Activated CD8-positive, alpha-beta memory T cell treated with anti-CD3 and anti-CD28 coated beads for 4 hours (primary cell): ENCODE measurements around the gene ZNF341.
"Not testable (repeated sequence)": the region's sequence is repeated elsewhere in the genome, so short reads cannot be mapped to it uniquely, and the experiment has no call there.

Experiments
- DNase-seq, 2 donors: peaks; one replicate each; pipeline ENCODE4 v3.0.0-alpha.2; 2020; ENCODE audit warnings: low read depth in 2 of 2

The ZNF341 gene

GRCh38 chr20:33728463-33728862 is 3.3 kb upstream of the ZNF341 start:
- DNase-seq: no peak

- DNase-seq: no peak
Measured at GRCh38 chr20:33729101-33729500, 2.7 kb upstream of the ZNF341 start.

- no peak for DNase-seq
Measured at GRCh38 chr20:33730946-33731692, 677 bp upstream of the ZNF341 start.

GRCh38 chr20:33732166-33732970 is 572 bp downstream of the ZNF341 start:
- DNase-seq: peak; percentile 59 to 64

GRCh38 chr20:33733654-33734576 is 2.1 kb downstream of the ZNF341 start:
- no peak for DNase-seq

- DNase-seq: no peak
Measured at GRCh38 chr20:33736962-33737361, 5.2 kb downstream of the ZNF341 start.

- no peak for DNase-seq
Measured at GRCh38 chr20:33739493-33739892, 7.7 kb downstream of the ZNF341 start.

- DNase-seq: no peak
Measured at GRCh38 chr20:33740189-33740588, 8.4 kb downstream of the ZNF341 start.

- no peak for DNase-seq
Measured at GRCh38 chr20:33744181-33744580, 12.4 kb downstream of the ZNF341 start.

- no peak for DNase-seq
Measured at GRCh38 chr20:33744773-33745385, 13.1 kb downstream of the ZNF341 start.

GRCh38 chr20:33746325-33746998 is 14.7 kb downstream of the ZNF341 start:
- DNase-seq: no peak

GRCh38 chr20:33751775-33752174 is 20.0 kb downstream of the ZNF341 start:
- no peak for DNase-seq

GRCh38 chr20:33753143-33753542 is 21.3 kb downstream of the ZNF341 start:
- DNase-seq: no peak

GRCh38 chr20:33753763-33754162 is 22.0 kb downstream of the ZNF341 start:
- no peak for DNase-seq

GRCh38 chr20:33755936-33756490 is 24.2 kb downstream of the ZNF341 start:
- not testable (repeated sequence) for DNase-seq

- DNase-seq: no peak
Measured at GRCh38 chr20:33757046-33757445, 25.2 kb downstream of the ZNF341 start.

- no peak for DNase-seq
Measured at GRCh38 chr20:33757458-33757857, 25.7 kb downstream of the ZNF341 start.

- no peak for DNase-seq
Measured at GRCh38 chr20:33761698-33762250, 30.0 kb downstream of the ZNF341 start.

- DNase-seq: no peak
Measured at GRCh38 chr20:33765099-33765498, 33.3 kb downstream of the ZNF341 start.

GRCh38 chr20:33765592-33765991 is 33.8 kb downstream of the ZNF341 start:
- DNase-seq: no peak
